GM23338 (cell line): ENCODE measurements around the gene NOX1.

Experiments
- CREB1 ChIP-seq: fragments of 250-450 bp; sonication (Bioruptor Pico); IDR thresholded peaks from 2 replicates; pipeline ENCODE4 v1.5.0; 2020; ENCODE audit warnings: low read depth, mild to moderate bottlenecking, moderate library complexity
- EZH2 ChIP-seq: fragments of 200-600 bp; sonication (generic); IDR thresholded peaks from one replicate; pipeline ENCODE4 v1.8.0; 2017; ENCODE audit warnings: antibody characterized with exemption, mild to moderate bottlenecking, low read depth; ENCODE audit not compliant: unreplicated experiment
- POLR2AphosphoS5 ChIP-seq: IDR thresholded peaks from 2 replicates; pipeline ENCODE4 v1.6.1; 2016; ENCODE audit warnings: antibody characterized with exemption, low read depth
- TF ChIP-seq, protein P1 (sequence below), 2 experiments: fragments of 200-600 bp in 1 of 2; sonication (generic) in 1 of 2; conservative IDR thresholded peaks; 2 replicates each; pipeline versions ENCODE4 v1.5.1 to v1.6.1; 2016 to 2017; ENCODE audit warnings: antibody characterized with exemption in 2 of 2, low read depth in 2 of 2, mild to moderate bottlenecking in 2 of 2, moderate library complexity in 1 of 2
- TF ChIP-seq, protein P2 (sequence below): IDR thresholded peaks from one replicate; pipeline ENCODE4 v1.6.1; 2018; ENCODE audit warnings: antibody characterized with exemption; ENCODE audit not compliant: unreplicated experiment

DNA sequence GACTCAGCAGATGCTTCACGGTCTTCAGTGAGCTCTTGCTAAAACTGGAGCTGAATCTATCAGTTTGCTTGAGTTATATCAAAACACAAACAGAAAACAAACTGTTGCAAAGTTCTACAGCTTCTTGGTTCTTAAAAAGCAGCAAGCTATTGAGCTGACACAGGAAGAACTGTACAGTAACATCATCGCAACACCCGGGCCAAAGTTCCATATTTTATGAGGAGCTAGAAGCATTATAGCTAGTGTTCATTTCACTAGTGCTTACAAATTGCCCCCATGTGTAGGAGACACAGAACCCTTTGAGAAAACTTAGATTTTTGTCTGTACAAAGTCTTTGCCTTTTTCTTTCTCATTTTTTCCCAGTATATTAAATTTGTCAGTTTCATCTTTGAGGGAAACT is 71.3 kb downstream of the NOX1 start:
- TF ChIP-seq, protein P1, sequence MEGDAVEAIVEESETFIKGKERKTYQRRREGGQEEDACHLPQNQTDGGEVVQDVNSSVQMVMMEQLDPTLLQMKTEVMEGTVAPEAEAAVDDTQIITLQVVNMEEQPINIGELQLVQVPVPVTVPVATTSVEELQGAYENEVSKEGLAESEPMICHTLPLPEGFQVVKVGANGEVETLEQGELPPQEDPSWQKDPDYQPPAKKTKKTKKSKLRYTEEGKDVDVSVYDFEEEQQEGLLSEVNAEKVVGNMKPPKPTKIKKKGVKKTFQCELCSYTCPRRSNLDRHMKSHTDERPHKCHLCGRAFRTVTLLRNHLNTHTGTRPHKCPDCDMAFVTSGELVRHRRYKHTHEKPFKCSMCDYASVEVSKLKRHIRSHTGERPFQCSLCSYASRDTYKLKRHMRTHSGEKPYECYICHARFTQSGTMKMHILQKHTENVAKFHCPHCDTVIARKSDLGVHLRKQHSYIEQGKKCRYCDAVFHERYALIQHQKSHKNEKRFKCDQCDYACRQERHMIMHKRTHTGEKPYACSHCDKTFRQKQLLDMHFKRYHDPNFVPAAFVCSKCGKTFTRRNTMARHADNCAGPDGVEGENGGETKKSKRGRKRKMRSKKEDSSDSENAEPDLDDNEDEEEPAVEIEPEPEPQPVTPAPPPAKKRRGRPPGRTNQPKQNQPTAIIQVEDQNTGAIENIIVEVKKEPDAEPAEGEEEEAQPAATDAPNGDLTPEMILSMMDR (conservative IDR thresholded peaks at IDR 0.05; ENCODE audit: low read depth in 2 of 2): no peak
- TF ChIP-seq CREB1 (CRISPR knock-in tag): no peak
- no peak for TF ChIP-seq EZH2
- no peak for TF ChIP-seq POLR2AphosphoS5
- TF ChIP-seq, protein P2, sequence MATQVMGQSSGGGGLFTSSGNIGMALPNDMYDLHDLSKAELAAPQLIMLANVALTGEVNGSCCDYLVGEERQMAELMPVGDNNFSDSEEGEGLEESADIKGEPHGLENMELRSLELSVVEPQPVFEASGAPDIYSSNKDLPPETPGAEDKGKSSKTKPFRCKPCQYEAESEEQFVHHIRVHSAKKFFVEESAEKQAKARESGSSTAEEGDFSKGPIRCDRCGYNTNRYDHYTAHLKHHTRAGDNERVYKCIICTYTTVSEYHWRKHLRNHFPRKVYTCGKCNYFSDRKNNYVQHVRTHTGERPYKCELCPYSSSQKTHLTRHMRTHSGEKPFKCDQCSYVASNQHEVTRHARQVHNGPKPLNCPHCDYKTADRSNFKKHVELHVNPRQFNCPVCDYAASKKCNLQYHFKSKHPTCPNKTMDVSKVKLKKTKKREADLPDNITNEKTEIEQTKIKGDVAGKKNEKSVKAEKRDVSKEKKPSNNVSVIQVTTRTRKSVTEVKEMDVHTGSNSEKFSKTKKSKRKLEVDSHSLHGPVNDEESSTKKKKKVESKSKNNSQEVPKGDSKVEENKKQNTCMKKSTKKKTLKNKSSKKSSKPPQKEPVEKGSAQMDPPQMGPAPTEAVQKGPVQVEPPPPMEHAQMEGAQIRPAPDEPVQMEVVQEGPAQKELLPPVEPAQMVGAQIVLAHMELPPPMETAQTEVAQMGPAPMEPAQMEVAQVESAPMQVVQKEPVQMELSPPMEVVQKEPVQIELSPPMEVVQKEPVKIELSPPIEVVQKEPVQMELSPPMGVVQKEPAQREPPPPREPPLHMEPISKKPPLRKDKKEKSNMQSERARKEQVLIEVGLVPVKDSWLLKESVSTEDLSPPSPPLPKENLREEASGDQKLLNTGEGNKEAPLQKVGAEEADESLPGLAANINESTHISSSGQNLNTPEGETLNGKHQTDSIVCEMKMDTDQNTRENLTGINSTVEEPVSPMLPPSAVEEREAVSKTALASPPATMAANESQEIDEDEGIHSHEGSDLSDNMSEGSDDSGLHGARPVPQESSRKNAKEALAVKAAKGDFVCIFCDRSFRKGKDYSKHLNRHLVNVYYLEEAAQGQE: no peak
